Forelimb muscle (tissue), 1 donor: ENCODE data around the gene HAO2. TPM values are rescaled to one million over a fixed set of nuclear protein-coding genes. Genes with fewer than 3 reads are reported as not detected.

ENCODE experiments used
- DNase-seq: peaks from one replicate; pipeline ENCODE4 v3.0.0-alpha.2; 2013; ENCODE audit warnings: low read depth
- polyA plus RNA-seq: library from polyadenylated mRNA; unstranded; fragments of 120-200 nt; gene quantifications from one replicate; pipeline ENCODE4 v1.2.1, GENCODE V29; 2013; ENCODE audit not compliant: insufficient read length

Gene HAO2
- polyA plus RNA-seq, 1 donor: 0.14 TPM

DNA sequence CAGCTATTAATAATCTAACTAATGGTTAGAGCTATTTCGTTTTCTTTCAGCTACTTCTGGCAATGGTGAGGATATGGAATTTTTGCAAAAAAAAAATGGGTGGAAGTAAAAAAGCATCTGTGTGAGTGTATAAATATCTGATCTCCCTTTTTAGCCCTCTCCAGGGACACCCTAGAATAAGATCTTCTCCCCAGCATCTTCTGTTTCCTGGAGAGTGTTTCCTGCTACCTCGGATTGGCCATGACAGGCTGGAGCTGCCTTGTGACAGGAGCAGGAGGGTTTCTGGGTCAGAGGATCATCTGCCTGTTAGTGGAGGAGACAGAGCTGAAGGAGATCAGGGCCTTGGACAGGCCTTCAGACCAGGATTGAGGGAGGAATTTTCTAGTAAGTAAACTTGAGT lies 70.2 kb downstream of the HAO2 start:
- no peak for DNase-seq

GRCh38 chr1:119440721-119441307 lies 72.2 kb downstream of the HAO2 start:
- no peak for DNase-seq

- DNase-seq: no peak
Measured at GRCh38 chr1:119442756-119443155, 74.2 kb downstream of the HAO2 start.

Other genes starting within 250 kb of the HAO2 start
- 19.5 TPM for gene WARS2, start 228.1 kb upstream of the HAO2 start, polyA plus RNA-seq
- gene HSD3B2, start 46.4 kb downstream of the HAO2 start, polyA plus RNA-seq: not detected
- gene HSD3B1, start 138.4 kb downstream of the HAO2 start, polyA plus RNA-seq: 0.09 TPM